Renal pelvis (tissue), 4 donors: ENCODE measurements around the gene MTG2. TPM values are rescaled to one million over a fixed set of nuclear protein-coding genes. Genes with fewer than 3 reads are reported as not detected.
"Not testable (repeated sequence)": the region's sequence is repeated elsewhere in the genome, so short reads cannot be mapped to it uniquely, and the experiment has no call there.

ENCODE experiments used
- DNase-seq: peaks from one replicate; pipeline ENCODE4 v3.0.0-alpha.2; 2013
- polyA plus RNA-seq, 3 donors: library from polyadenylated mRNA; unstranded; fragments of 120-200 nt; gene quantifications; one replicate each; pipeline ENCODE4 v1.2.1, GENCODE V29; 2013; ENCODE audit not compliant: insufficient read length in 3 of 3

MTG2 gene
- polyA plus RNA-seq, 3 donors = 32.2 to 45.6 (median 37.1) TPM

- peak; percentile 85 for DNase-seq
Measured at GRCh38 chr20:62143081-62143956, 39.5 kb upstream of the MTG2 start, which contains the start of the genes PSMA7 and SS18L1. TSS of gene PSMA7 (minus strand) at chr20:62143394. CDS start at chr20:62143303, 91 bp downstream. TSS of gene SS18L1 (plus strand) at chr20:62143769. CDS start at chr20:62143821, 52 bp downstream.

GRCh38 chr20:62143957-62144825 is 38.6 kb upstream of the MTG2 start:
- DNase-seq = no peak

- DNase-seq = no peak
Measured at GRCh38 chr20:62145688-62146018, 37.2 kb upstream of the MTG2 start.

GRCh38 chr20:62146019-62146755 is 36.6 kb upstream of the MTG2 start:
- DNase-seq = no peak

GRCh38 chr20:62147125-62147524 is 35.7 kb upstream of the MTG2 start:
- no peak for DNase-seq

- no peak for DNase-seq
Measured at GRCh38 chr20:62147528-62147927, 35.3 kb upstream of the MTG2 start.

- DNase-seq = not testable (repeated sequence)
Measured at GRCh38 chr20:62148383-62148782, 34.4 kb upstream of the MTG2 start.

GRCh38 chr20:62148908-62149314 is 33.9 kb upstream of the MTG2 start:
- DNase-seq = no peak

- DNase-seq = no peak
Measured at GRCh38 chr20:62149532-62150309, 33.1 kb upstream of the MTG2 start.

- no peak for DNase-seq
Measured at GRCh38 chr20:62150310-62150575, 32.6 kb upstream of the MTG2 start.

GRCh38 chr20:62151225-62151624 is 31.6 kb upstream of the MTG2 start:
- no peak for DNase-seq

GRCh38 chr20:62151835-62152364 is 30.9 kb upstream of the MTG2 start:
- no peak for DNase-seq

- no peak for DNase-seq
Measured at GRCh38 chr20:62155428-62156253, 27.2 kb upstream of the MTG2 start.

- no peak for DNase-seq
Measured at GRCh38 chr20:62156254-62156556, 26.6 kb upstream of the MTG2 start.

- no peak for DNase-seq
Measured at GRCh38 chr20:62156592-62157386, 26.0 kb upstream of the MTG2 start.

- no peak for DNase-seq
Measured at GRCh38 chr20:62157387-62158087, 25.3 kb upstream of the MTG2 start.

GRCh38 chr20:62158088-62158400 is 24.8 kb upstream of the MTG2 start:
- DNase-seq = no peak

GRCh38 chr20:62158541-62158940 is 24.3 kb upstream of the MTG2 start:
- no peak for DNase-seq

- DNase-seq = no peak
Measured at GRCh38 chr20:62159052-62159451, 23.8 kb upstream of the MTG2 start.
